H9 (cell line): ENCODE data around the gene CRPPA. TPM values are rescaled to one million over a fixed set of nuclear protein-coding genes. Genes with fewer than 3 reads are reported as not detected.

Source experiments
- DNase-seq: peaks from one replicate; pipeline ENCODE4 v3.0.0-alpha.2; 2017
- H2AFZ ChIP-seq: one replicate; pipeline ENCODE4 v1.6.1; 2013; ENCODE audit warnings: mild to moderate bottlenecking, low read length, control low read depth, moderate library complexity
- H2AK5ac ChIP-seq: 2 replicates; pipeline ENCODE4 v1.6.1; 2013; ENCODE audit warnings: low read length, control low read depth, mixed read lengths; ENCODE audit not compliant: insufficient read length
- H2BK120ac ChIP-seq: one replicate; pipeline ENCODE4 v1.6.1; 2013; ENCODE audit warnings: low read depth, mild to moderate bottlenecking, low read length, control low read depth, inconsistent platforms; ENCODE audit not compliant: poor library complexity, severe bottlenecking
- H2BK12ac ChIP-seq: 2 replicates; pipeline ENCODE4 v1.6.1; 2013; ENCODE audit warnings: low read length, control low read depth, mixed read lengths, low read depth; ENCODE audit not compliant: insufficient read length
- H2BK15ac ChIP-seq: 2 replicates; pipeline ENCODE4 v1.6.1; 2013; ENCODE audit warnings: low read depth, low read length, control low read depth
- H2BK20ac ChIP-seq: one replicate; pipeline ENCODE4 v1.6.1; 2013; ENCODE audit warnings: low read depth, mild to moderate bottlenecking, low read length, control low read depth, inconsistent platforms; ENCODE audit not compliant: poor library complexity, severe bottlenecking
- H2BK5ac ChIP-seq: 2 replicates; pipeline ENCODE4 v1.6.1; 2013; ENCODE audit warnings: low read length, control low read depth, mixed read lengths; ENCODE audit not compliant: insufficient read length
- H3K14ac ChIP-seq: 2 replicates; pipeline ENCODE4 v1.6.1; 2013; ENCODE audit warnings: low read length, control low read depth; ENCODE audit not compliant: insufficient read depth
- H3K18ac ChIP-seq: 2 replicates; pipeline ENCODE4 v1.6.1; 2013; ENCODE audit warnings: low read depth, mild to moderate bottlenecking, mixed read lengths, low read length, control low read depth; ENCODE audit not compliant: insufficient read length
- H3K23ac ChIP-seq: 2 replicates; pipeline ENCODE4 v1.6.1; 2013; ENCODE audit warnings: low read length, control low read depth, mixed read lengths, low read depth; ENCODE audit not compliant: insufficient read length
- H3K23me2 ChIP-seq: 2 replicates; pipeline ENCODE4 v1.6.1; 2013; ENCODE audit warnings: low read depth, mild to moderate bottlenecking, mixed read lengths, low read length, control low read depth; ENCODE audit not compliant: insufficient read length, poor library complexity, severe bottlenecking
- H3K27ac ChIP-seq: 2 replicates; pipeline ENCODE4 v1.5.1; 2013; ENCODE audit warnings: low read length, control low read depth, mixed read lengths, low read depth; ENCODE audit not compliant: insufficient read length
- H3K27me3 ChIP-seq: 2 replicates; pipeline ENCODE4 v1.6.1; 2013; ENCODE audit warnings: low read length, control low read depth, inconsistent platforms; ENCODE audit not compliant: insufficient read depth
- H3K4ac ChIP-seq: 2 replicates; pipeline ENCODE4 v1.6.1; 2013; ENCODE audit warnings: low read depth, mild to moderate bottlenecking, control low read depth, inconsistent platforms, low read length, moderate library complexity
- H3K4me1 ChIP-seq: 2 replicates; pipeline ENCODE4 v1.6.1; 2013; ENCODE audit warnings: low read length, control low read depth, inconsistent platforms; ENCODE audit not compliant: insufficient read depth
- H3K4me2 ChIP-seq: 2 replicates; pipeline ENCODE4 v1.6.1; 2013; ENCODE audit warnings: low read length, control low read depth, mixed read lengths; ENCODE audit not compliant: insufficient read length, insufficient read depth
- H3K56ac ChIP-seq: 2 replicates; pipeline ENCODE4 v1.6.1; 2013; ENCODE audit warnings: low read depth, mild to moderate bottlenecking, mixed read lengths, low read length, control low read depth; ENCODE audit not compliant: insufficient read length
- H3K79me1 ChIP-seq: 2 replicates; pipeline ENCODE4 v1.6.1; 2013; ENCODE audit warnings: low read depth, mild to moderate bottlenecking, moderate library complexity, low read length, control low read depth, inconsistent platforms; ENCODE audit not compliant: insufficient read depth, poor library complexity, severe bottlenecking
- H3K79me2 ChIP-seq: 2 replicates; pipeline ENCODE4 v1.6.1; 2013; ENCODE audit warnings: low read length, control low read depth, inconsistent platforms; ENCODE audit not compliant: insufficient read depth
- H3K9ac ChIP-seq: 2 replicates; pipeline ENCODE4 v1.6.1; 2013; ENCODE audit warnings: low read length, control low read depth, mixed read lengths; ENCODE audit not compliant: insufficient read length; ENCODE audit errors: extremely low read depth
- H3K9me3 ChIP-seq: one replicate; pipeline ENCODE4 v1.6.1; 2013; ENCODE audit warnings: low read depth, low read length, inconsistent platforms; ENCODE audit not compliant: control insufficient read depth
- H3T11ph ChIP-seq: one replicate; pipeline ENCODE4 v1.6.1; 2013; ENCODE audit warnings: mild to moderate bottlenecking, low read length, control low read depth, inconsistent platforms
- H4K20me1 ChIP-seq: one replicate; pipeline ENCODE4 v1.6.1; 2013; ENCODE audit not compliant: control insufficient read depth, insufficient read length, insufficient read depth
- H4K5ac ChIP-seq: 2 replicates; pipeline ENCODE4 v1.6.1; 2013; ENCODE audit warnings: low read depth, mild to moderate bottlenecking, mixed read lengths, low read length, control low read depth; ENCODE audit not compliant: insufficient read length
- H4K8ac ChIP-seq: replicated peaks from 2 replicates; pipeline ENCODE4 v1.6.1; 2013; ENCODE audit warnings: low read length, control low read depth, mixed read lengths, low read depth; ENCODE audit not compliant: insufficient read length
- H4K91ac ChIP-seq: 2 replicates; pipeline ENCODE4 v1.6.1; 2013; ENCODE audit warnings: low read depth, mild to moderate bottlenecking, moderate library complexity, mixed read lengths, low read length, control low read depth; ENCODE audit not compliant: insufficient read length
- H3K27ac Mint-ChIP-seq, 3 experiments: 2 replicates in 2 of 3; 3 replicates in 1 of 3; pipeline ENCODE4 v1.8.0; 2020 to 2021; ENCODE audit warnings: mixed read lengths in 3 of 3, mild to moderate bottlenecking in 1 of 3, moderate library complexity in 1 of 3
- H3K27me3 Mint-ChIP-seq: 2 replicates; pipeline ENCODE4 v1.8.0; 2021; ENCODE audit warnings: low read depth, mild to moderate bottlenecking, moderate library complexity, mixed read lengths
- H3K36me3 Mint-ChIP-seq, 3 experiments: 2 replicates in 2 of 3; 3 replicates in 1 of 3; pipeline ENCODE4 v1.8.0; 2020 to 2021; ENCODE audit warnings: low read depth in 3 of 3, mixed read lengths in 3 of 3; ENCODE audit not compliant: insufficient read depth in 1 of 3
- H3K4me1 Mint-ChIP-seq, 2 experiments: 2 replicates each; pipeline ENCODE4 v1.8.0; 2020; ENCODE audit warnings: mixed read lengths in 2 of 2
- H3K4me3 Mint-ChIP-seq, 2 experiments: 2 replicates in 1 of 2; 3 replicates in 1 of 2; pipeline ENCODE4 v1.8.0; 2020 to 2021; ENCODE audit warnings: mild to moderate bottlenecking in 2 of 2, mixed read lengths in 2 of 2, moderate library complexity in 1 of 2
- H3K9me3 Mint-ChIP-seq, 2 experiments: 2 replicates in 1 of 2; 3 replicates in 1 of 2; pipeline ENCODE4 v1.8.0; 2020; ENCODE audit warnings: mild to moderate bottlenecking in 2 of 2, mixed read lengths in 2 of 2, moderate library complexity in 1 of 2
- WGBS: extraction: QIAGEN DNeasy Blood & Tissue Kit; methylation state at CpG from one replicate; pipeline ENCODE4 v1.1.7; 2013; ENCODE audit warnings: missing lambda C conversion rate, low lambda C conversion rate, mixed read lengths; ENCODE audit not compliant: insufficient read length; ENCODE audit errors: extremely low coverage; 5-methylcytosine and 5-hydroxymethylcytosine counted together
- total RNA-seq: library from RNA; stranded (reverse); gene quantifications from 2 replicates; pipeline ENCODE4 v1.2.1, GENCODE V29; 2021
- TF ChIP-seq, protein P1 (sequence below): fragments of 200-600 bp; sonication (generic); conservative IDR thresholded peaks from 3 replicates; pipeline ENCODE4 v1.8.0; 2021; ENCODE audit warnings: antibody characterized with exemption, mild to moderate bottlenecking

The CRPPA gene
- total RNA-seq, 1 experiment from 2014 or later: 1.9 TPM

DNA sequence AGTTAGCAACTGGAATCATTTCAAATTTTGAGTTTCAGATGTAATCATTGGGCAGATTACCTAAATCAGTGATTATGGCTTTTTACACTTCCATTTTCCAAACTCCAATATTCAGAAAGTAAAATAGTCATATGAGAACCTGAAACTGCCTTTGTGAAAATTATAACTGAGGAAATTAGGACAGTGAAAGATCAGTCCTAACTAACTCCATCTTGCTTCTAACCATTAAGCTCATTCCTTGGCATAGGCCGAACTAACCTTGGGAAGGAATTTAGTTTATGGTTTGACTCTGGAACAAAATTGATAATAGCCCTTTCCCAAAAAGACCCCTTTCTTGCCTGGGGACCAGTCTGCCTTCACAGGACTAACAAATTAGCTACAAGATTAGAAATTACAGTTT lies 2.2 kb downstream of the CRPPA start:
- Mint-ChIP-seq H3K36me3 (no peaks in the 10 kb centered on the region), H3K4me3 (no peak overlapping the region)
- no peaks in the 10 kb centered on the region for H3K79me2 ChIP-seq

More for the DNA sequence above, 2.2 kb downstream of the CRPPA start:
- WGBS: no CpG with 5 or more reads among the region's 1 CpG
- Mint-ChIP-seq H3K27me3 (peaks cover 26% of the 10 kb centered on the region), H3K9me3 (no peaks in the 10 kb centered on the region), H3K27ac (no peak overlapping the region), H3K4me1 (peaks cover 17 to 19% of the 10 kb centered on the region in 2 experiments)
- no peak overlapping the region for H3T11ph ChIP-seq
- H3K9me3 ChIP-seq: no peaks in the 10 kb centered on the region
- H3K14ac ChIP-seq: no peak overlapping the region
- peaks cover 9% of the 10 kb centered on the region for H3K23me2 ChIP-seq
- H3K23ac ChIP-seq: no peak overlapping the region
- no peak overlapping the region for H2BK5ac ChIP-seq
- H2BK20ac ChIP-seq: no peak overlapping the region
- H3K56ac ChIP-seq: no peak overlapping the region
- H3K79me1 ChIP-seq: no peaks in the 10 kb centered on the region
- no peak overlapping the region for H2AFZ ChIP-seq
- no peak overlapping the region for H2BK15ac ChIP-seq
- H4K5ac ChIP-seq: no peak overlapping the region
- H2BK120ac ChIP-seq: no peak overlapping the region
- H3K4me2 ChIP-seq: no peak overlapping the region
- no peaks in the 10 kb centered on the region for H4K20me1 ChIP-seq
- H2AK5ac ChIP-seq: no peak overlapping the region
- no peaks in the 10 kb centered on the region for H3K27me3 ChIP-seq
- H2BK12ac ChIP-seq: no peak overlapping the region
- no peak overlapping the region for H3K18ac ChIP-seq
- H3K27ac ChIP-seq: no peak overlapping the region
- no peaks in the 10 kb centered on the region for H3K4me1 ChIP-seq
- no peak overlapping the region for H3K4ac ChIP-seq
- H4K91ac ChIP-seq: no peak overlapping the region
- no peak for DNase-seq
- H4K8ac ChIP-seq: no peak overlapping the region
- TF ChIP-seq, protein P1, sequence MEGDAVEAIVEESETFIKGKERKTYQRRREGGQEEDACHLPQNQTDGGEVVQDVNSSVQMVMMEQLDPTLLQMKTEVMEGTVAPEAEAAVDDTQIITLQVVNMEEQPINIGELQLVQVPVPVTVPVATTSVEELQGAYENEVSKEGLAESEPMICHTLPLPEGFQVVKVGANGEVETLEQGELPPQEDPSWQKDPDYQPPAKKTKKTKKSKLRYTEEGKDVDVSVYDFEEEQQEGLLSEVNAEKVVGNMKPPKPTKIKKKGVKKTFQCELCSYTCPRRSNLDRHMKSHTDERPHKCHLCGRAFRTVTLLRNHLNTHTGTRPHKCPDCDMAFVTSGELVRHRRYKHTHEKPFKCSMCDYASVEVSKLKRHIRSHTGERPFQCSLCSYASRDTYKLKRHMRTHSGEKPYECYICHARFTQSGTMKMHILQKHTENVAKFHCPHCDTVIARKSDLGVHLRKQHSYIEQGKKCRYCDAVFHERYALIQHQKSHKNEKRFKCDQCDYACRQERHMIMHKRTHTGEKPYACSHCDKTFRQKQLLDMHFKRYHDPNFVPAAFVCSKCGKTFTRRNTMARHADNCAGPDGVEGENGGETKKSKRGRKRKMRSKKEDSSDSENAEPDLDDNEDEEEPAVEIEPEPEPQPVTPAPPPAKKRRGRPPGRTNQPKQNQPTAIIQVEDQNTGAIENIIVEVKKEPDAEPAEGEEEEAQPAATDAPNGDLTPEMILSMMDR: no peak
- no peak overlapping the region for H3K9ac ChIP-seq
